ENCODE data around the gene ENOX1.

GRCh38 chr13:43171489-43171888 is 615.3 kb downstream of the ENOX1 start:
- TF ChIP-seq EZH2 (IDR thresholded peaks at IDR 0.05) (no peak), POLR2AphosphoS5 (IDR thresholded peaks at IDR 0.05; ENCODE audit: borderline replicate concordance, low read depth, low read length) (no peak), FOXP2 (optimal IDR thresholded peaks at IDR 0.05; ENCODE audit: control extremely low read depth, extremely low read length, insufficient read depth) (no peak)

All from SK-N-MC (cell line).